Measurements from ENCODE around the gene BTBD9. TPM values are rescaled to one million over a fixed set of nuclear protein-coding genes. Genes with fewer than 3 reads are reported as not detected.

BTBD9 gene
- total and polyA plus RNA-seq, 2 donors (not counting 1 experiment from before 2014, with no cell fraction given): 4.1 to 48.9 TPM

GRCh38 chr6:38150681-38151296 is 488.9 kb downstream of the BTBD9 start:
- TF ChIP-seq EZH2 (IDR thresholded peaks at IDR 0.05; ENCODE audit: borderline replicate concordance, insufficient read depth, low read depth, low read length, poor library complexity, severe bottlenecking) (no peak), CTCF (IDR thresholded peaks at IDR 0.05) (no peak)
- Histone ChIP-seq H3K27ac (ENCODE audit: low read length in 2 of 2) (no peak overlapping the region), H2AFZ (ENCODE audit: insufficient read depth, low read depth, low read length, poor library complexity, severe bottlenecking) (no peak overlapping the region), H3K27me3 (replicated peaks in 1 of 4; ENCODE audit: control extremely low read depth in 1 of 4, control insufficient read depth in 3 of 4, insufficient read depth in 4 of 4, low read length in 3 of 4) (no peaks in the 10 kb centered on the region), H3K9me3 (ENCODE audit: control extremely low read depth in 1 of 3, control insufficient read depth in 2 of 3, insufficient read depth in 1 of 3, low read length in 2 of 3) (no peaks in the 10 kb centered on the region), H4K20me1 (ENCODE audit: control insufficient read depth, insufficient read depth, low read length, poor library complexity, severe bottlenecking) (peaks cover 16% of the 10 kb centered on the region), H3K79me2 (ENCODE audit: control insufficient read depth, insufficient read depth, low read length) (no peaks in the 10 kb centered on the region), H3K4me2 (replicated peaks; ENCODE audit: low read depth, low read length, poor library complexity, severe bottlenecking) (no peak overlapping the region), H3K4me3 (ENCODE audit: control extremely low read depth in 1 of 5, extremely low read depth in 1 of 5, insufficient read depth in 1 of 5, low read depth in 2 of 5, low read length in 4 of 5) (no peak overlapping the region), H3K36me3 (replicated peaks in 1 of 2; ENCODE audit: control extremely low read depth in 1 of 2, control insufficient read depth in 1 of 2, extremely low read depth in 1 of 2, insufficient read depth in 2 of 2, low read length in 1 of 2) (peaks cover 0 to 36% of the 10 kb centered on the region in 2 experiments), H3K9ac (ENCODE audit: low read length) (no peak overlapping the region), H3K4me1 (ENCODE audit: control insufficient read depth in 2 of 2, insufficient read depth in 2 of 2, low read length in 2 of 2) (peaks cover 0 to 12% of the 10 kb centered on the region in 2 donors)
- ChIA-PET POLR2A (no interaction called here), CTCF (interaction anchor here (0.8 kb wide), 1 partner anchor 9 kb away, joined by 3 read pairs; no protein-coding TSS in a partner anchor)
- Mint-ChIP-seq H3K4me1 (peaks cover 2% of the 10 kb centered on the region), H3K27me3 (no peaks in the 10 kb centered on the region), H3K9me3 (ENCODE audit: insufficient read depth) (no peaks in the 10 kb centered on the region), H3K27ac (no peak overlapping the region), H3K4me3 (no peak overlapping the region)
- DNase-seq: no peak
- WGBS (ENCODE audit: insufficient coverage): 96% methylated on average over 11 of the region's 11 CpGs
- intact Hi-C loops (cut with micrococcal nuclease): no loop called here
- no peak for ATAC-seq (ENCODE audit: low read depth)

- H3K4me3 ChIP-seq (ENCODE audit: control extremely low read depth in 1 of 5, extremely low read depth in 1 of 5, insufficient read depth in 1 of 5, low read depth in 2 of 5, low read length in 4 of 5): no peak overlapping the region
- DNase-seq (no peak), ATAC-seq (ENCODE audit: low read depth) (no peak)
- Mint-ChIP-seq H3K4me1 (peaks cover 2% of the 10 kb centered on the region), H3K27ac (no peak overlapping the region), H3K4me3 (no peak overlapping the region), H3K9me3 (ENCODE audit: insufficient read depth) (no peaks in the 10 kb centered on the region), H3K27me3 (no peaks in the 10 kb centered on the region)
- H2AFZ ChIP-seq (ENCODE audit: insufficient read depth, low read depth, low read length, poor library complexity, severe bottlenecking): no peak overlapping the region
- ChIA-PET POLR2A (no interaction called here), CTCF (interaction anchor here (0.8 kb wide), 1 partner anchor 8 kb away, joined by 3 read pairs; no protein-coding TSS in a partner anchor)
- H3K9me3 ChIP-seq (ENCODE audit: control extremely low read depth in 1 of 3, control insufficient read depth in 2 of 3, insufficient read depth in 1 of 3, low read length in 2 of 3): no peaks in the 10 kb centered on the region
- H3K4me2 ChIP-seq (replicated peaks; ENCODE audit: low read depth, low read length, poor library complexity, severe bottlenecking): no peak overlapping the region
- no peak for TF ChIP-seq CTCF (IDR thresholded peaks at IDR 0.05)
- TF ChIP-seq EZH2 (IDR thresholded peaks at IDR 0.05; ENCODE audit: borderline replicate concordance, insufficient read depth, low read depth, low read length, poor library complexity, severe bottlenecking): no peak
- peaks cover 0 to 12% of the 10 kb centered on the region in 2 donors for H3K4me1 ChIP-seq (ENCODE audit: control insufficient read depth in 2 of 2, insufficient read depth in 2 of 2, low read length in 2 of 2)
- peaks cover 19% of the 10 kb centered on the region for H4K20me1 ChIP-seq (ENCODE audit: control insufficient read depth, insufficient read depth, low read length, poor library complexity, severe bottlenecking)
- no peaks in the 10 kb centered on the region for H3K79me2 ChIP-seq (ENCODE audit: control insufficient read depth, insufficient read depth, low read length)
- 100% methylated on average over 3 of the region's 3 CpGs for WGBS (ENCODE audit: insufficient coverage)
- H3K27me3 ChIP-seq (replicated peaks in 1 of 4; ENCODE audit: control extremely low read depth in 1 of 4, control insufficient read depth in 3 of 4, insufficient read depth in 4 of 4, low read length in 3 of 4): no peaks in the 10 kb centered on the region
- H3K36me3 ChIP-seq (replicated peaks in 1 of 2; ENCODE audit: control extremely low read depth in 1 of 2, control insufficient read depth in 1 of 2, extremely low read depth in 1 of 2, insufficient read depth in 2 of 2, low read length in 1 of 2): peaks cover 2 to 37% of the 10 kb centered on the region in 2 experiments
- H3K9ac ChIP-seq (ENCODE audit: low read length): no peak overlapping the region
- intact Hi-C loops (cut with micrococcal nuclease): no loop called here
- H3K27ac ChIP-seq (ENCODE audit: low read length in 2 of 2): no peak overlapping the region
Observed at GRCh38 chr6:38150021-38150420, 489.7 kb downstream of the BTBD9 start.

All from B cell (primary cell).